Measurements from ENCODE around the gene MGLL. TPM values are rescaled to one million over a fixed set of nuclear protein-coding genes. Genes with fewer than 3 reads are reported as not detected.

MGLL gene
- polyA plus RNA-seq, 1 donor from 2014 or later: 8.6 TPM

- no peaks in the 10 kb centered on the region for H3K9me3 Mint-ChIP-seq
- no peak overlapping the region for H3K4me3 Mint-ChIP-seq
- H3K27me3 Mint-ChIP-seq: peaks cover 1% of the 10 kb centered on the region
- H3K27ac Mint-ChIP-seq: no peak overlapping the region
- peaks cover 4 to 7% (median 5%) of the 10 kb centered on the region in 3 donors for H3K4me1 Mint-ChIP-seq
- H3K36me3 Mint-ChIP-seq: peaks cover 7% of the 10 kb centered on the region
Observed at GRCh38 chr3:127702151-127702578, 120.2 kb downstream of the MGLL start.

DNA sequence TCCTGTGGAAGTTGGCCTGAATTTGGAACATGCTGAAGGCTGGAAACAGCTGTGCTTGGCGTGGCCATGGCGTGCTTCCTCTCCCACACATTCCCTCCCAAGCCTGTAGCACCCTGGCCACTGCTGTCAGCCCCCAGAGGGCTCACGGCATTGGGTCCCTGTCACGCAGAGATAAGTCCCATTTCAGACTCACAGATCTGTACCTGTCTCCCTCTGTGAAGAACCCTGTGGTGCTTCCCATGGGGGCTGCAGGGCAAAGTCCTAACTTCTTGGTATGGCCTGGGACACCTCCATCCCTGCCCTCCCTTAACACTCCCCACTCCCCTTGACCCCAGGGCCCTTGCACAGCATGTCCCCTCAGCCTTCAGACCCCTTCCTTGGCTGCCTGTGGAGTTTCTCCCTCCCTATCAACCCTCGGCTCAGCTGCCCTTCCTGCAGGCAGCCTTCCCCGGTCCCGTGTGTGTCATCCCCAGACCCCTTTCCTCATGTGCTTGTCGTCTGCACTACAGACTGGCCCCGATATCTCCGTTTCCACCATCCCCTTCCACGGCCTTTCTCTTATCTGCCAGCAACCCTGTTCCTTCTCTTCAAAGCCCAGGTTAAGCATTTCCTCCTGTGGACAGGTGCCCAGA is 120.9 kb downstream of the MGLL start:
- Mint-ChIP-seq H3K4me3 (no peak overlapping the region), H3K36me3 (peaks cover 7% of the 10 kb centered on the region)

DNA sequence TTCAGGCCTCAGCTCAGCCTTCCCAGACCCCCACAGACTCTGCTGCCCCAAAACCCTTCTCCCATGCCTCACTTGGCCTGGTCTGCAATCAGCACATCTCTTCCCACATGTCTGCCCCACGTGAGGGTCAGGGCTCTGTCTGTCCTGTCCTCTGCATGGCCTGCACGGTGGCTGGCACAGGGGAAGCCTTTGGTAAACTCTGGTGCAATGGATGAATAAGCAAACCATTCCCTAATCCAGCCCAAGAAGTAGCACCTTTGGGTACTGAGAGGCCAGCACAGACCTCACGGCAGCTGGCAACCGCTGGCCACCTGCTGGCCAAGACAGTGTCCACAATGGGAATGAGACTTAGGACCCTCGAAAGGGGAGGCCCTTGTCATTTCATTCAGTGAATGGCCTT is 121.9 kb downstream of the MGLL start:
- Mint-ChIP-seq H3K4me3 (peak overlapping the region in 1 of 4 donors; percentile 34), H3K27ac (peak overlapping the region in 1 of 3 donors; percentile 80), H3K36me3 (peaks cover 7% of the 10 kb centered on the region), H3K27me3 (peaks cover 1% of the 10 kb centered on the region), H3K9me3 (no peaks in the 10 kb centered on the region), H3K4me1 (peaks cover 6 to 9% (median 7%) of the 10 kb centered on the region in 3 donors)

More for the DNA sequence above, 120.9 kb downstream of the MGLL start:
- Mint-ChIP-seq H3K4me1 (peaks cover 6 to 7% (median 6%) of the 10 kb centered on the region in 3 donors), H3K27me3 (peaks cover 1% of the 10 kb centered on the region), H3K9me3 (no peaks in the 10 kb centered on the region), H3K27ac (peak overlapping the region in 1 of 3 donors; percentile 69)

DNA sequence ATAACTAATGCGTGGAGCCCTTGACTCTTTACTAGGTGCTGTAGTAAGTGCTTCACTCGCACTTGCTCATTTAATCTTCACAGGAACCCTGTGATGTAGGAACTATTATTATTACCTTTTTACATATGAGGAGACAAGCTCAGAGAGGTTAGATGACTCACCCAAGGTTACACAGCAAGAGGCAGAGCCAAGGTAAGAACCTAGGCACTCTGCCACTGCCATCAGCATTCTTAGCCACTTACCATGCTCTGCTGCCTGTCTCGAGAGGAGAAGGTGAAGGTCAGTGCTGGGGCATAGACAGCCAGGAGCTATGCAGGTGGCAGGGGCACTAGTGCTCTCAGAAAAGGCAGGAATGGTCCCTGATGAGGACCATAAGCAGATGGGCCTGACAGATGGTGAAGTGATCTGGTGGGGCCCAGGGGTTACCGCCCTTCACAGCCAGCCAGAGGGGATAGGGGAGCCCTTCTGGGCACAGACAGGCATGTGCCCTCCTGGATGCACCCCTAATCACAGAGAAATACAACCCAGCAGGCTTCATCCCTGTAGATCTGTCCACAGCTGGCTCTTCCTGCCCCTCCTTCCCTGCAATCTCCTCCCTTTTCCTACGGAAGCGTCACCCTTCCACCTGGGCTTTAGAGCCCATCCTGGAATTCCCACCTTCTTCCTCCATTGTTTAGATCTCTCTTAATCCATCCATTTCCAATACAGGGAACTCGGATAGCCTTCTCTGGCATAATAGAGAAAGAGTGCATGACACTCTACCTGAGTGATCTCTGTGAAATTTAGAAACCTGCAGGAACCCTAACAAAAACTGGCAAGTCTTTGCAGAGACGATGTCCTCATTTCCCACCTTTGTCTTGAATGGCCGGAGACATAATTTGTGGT is 122.7 kb downstream of the MGLL start:
- peak overlapping the region in 1 of 4 donors; percentile 34 for H3K4me3 Mint-ChIP-seq
- H3K36me3 Mint-ChIP-seq: peaks cover 4% of the 10 kb centered on the region
- peak overlapping the region in 2 of 3 donors; percentile 18 to 80 for H3K27ac Mint-ChIP-seq
- H3K9me3 Mint-ChIP-seq: no peaks in the 10 kb centered on the region
- H3K27me3 Mint-ChIP-seq: peaks cover 1% of the 10 kb centered on the region
- peaks cover 6 to 9% (median 7%) of the 10 kb centered on the region in 3 donors for H3K4me1 Mint-ChIP-seq

DNA sequence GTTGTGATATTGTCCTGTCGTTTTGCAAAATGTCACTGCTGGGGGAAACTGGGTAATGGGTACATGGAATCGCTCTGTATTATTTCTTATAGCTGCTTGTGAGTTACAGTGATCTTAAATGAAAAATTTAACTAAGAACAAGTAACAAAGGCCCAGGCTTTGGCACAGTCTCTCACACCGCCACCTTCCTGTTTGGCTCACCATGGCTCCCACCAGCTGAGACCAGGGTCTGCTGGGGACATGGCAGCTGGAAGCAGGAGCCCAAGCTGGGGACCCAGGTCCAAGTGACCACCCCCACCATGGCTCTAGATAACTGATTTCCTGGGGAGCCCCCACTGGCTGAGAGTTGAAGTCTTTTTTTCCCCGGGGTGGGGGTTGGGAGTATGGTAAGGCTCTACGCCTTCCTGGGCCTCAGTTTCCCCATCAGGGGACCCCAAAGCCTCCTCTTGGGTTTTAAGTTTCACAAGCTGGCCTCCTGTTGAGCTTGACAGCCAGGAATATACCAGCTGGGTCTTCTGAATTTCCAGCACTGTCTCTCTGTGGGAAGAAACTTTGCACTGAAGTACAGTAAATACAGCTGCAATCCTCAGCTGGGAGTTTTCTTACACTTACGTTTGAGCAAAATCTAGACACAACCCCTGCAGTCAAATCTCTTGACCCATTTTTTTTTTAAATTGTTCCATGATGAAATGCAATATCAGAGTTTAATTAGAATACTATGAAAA is 123.5 kb downstream of the MGLL start:
- peaks cover 1% of the 10 kb centered on the region for H3K27me3 Mint-ChIP-seq
- no peaks in the 10 kb centered on the region for H3K9me3 Mint-ChIP-seq
- peak overlapping the region in 1 of 3 donors; percentile 10 for H3K27ac Mint-ChIP-seq
- H3K36me3 Mint-ChIP-seq: no peaks in the 10 kb centered on the region
- H3K4me3 Mint-ChIP-seq: peak overlapping the region in 2 of 4 donors; percentile 45 to 58
- H3K4me1 Mint-ChIP-seq: peaks cover 6 to 9% (median 7%) of the 10 kb centered on the region in 3 donors

DNA sequence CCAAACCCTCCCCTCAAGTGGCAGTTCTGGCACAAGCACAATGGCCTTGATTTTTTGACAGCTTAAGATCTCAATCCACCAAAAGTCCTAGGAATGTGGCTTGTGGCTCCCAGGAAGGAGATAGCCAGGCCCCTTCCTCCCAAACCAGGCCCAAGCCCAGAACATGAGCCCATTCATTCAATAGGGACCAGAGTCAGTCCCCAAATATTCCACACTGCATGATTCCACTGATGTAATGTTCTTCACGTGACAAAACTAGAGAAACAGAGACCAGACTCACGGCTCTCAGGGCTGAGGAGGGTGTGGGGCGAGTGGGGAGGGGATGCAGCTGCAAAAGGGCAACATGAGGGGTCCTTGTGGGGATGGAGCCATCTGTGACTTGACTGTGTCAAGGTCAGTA is 124.0 kb downstream of the MGLL start:
- H3K36me3 Mint-ChIP-seq: no peaks in the 10 kb centered on the region
- H3K9me3 Mint-ChIP-seq: no peaks in the 10 kb centered on the region
- peak overlapping the region in 3 of 4 donors; percentile 58 to 89 (median 74) for H3K4me3 Mint-ChIP-seq
- peaks cover 1% of the 10 kb centered on the region for H3K27me3 Mint-ChIP-seq
- peaks cover 6 to 12% (median 7%) of the 10 kb centered on the region in 3 donors for H3K4me1 Mint-ChIP-seq
- no peak overlapping the region for H3K27ac Mint-ChIP-seq

DNA sequence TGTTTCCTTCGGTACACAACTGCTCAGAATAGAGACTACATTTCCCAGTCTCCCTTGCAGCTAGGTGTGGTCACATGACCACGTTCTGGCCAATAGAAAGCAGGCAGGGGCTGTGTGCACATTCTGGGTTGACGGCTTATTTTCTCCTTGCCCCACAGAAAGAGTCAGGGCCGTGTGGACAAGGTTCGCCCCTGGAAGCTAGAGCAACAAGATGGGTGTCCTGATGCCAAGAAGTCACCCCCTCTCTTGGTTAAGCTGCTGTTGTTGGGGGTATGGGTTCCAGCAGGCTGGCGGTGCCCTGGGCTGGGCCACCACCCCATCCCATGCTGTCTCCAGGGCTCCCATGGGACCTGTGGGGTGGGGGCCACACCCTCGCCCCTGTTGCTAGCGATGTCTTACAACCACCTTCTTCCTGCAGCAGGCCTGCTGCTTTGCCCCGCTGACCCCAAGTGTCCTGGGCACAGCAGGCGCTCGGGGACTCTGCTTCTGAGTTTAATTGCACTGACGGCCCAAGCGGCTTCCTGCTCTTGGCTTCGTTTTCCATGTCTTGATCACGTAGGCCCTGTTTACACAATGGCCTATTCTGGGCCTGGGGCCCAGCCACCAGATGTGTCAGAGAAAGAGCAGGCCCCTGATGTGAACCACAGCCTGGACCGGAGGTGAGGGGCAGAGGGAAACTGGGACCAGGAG is 124.6 kb downstream of the MGLL start:
- H3K27me3 Mint-ChIP-seq: peaks cover 1% of the 10 kb centered on the region
- H3K36me3 Mint-ChIP-seq: no peaks in the 10 kb centered on the region
- H3K4me1 Mint-ChIP-seq: peaks cover 6 to 16% (median 11%) of the 10 kb centered on the region in 3 donors
- no peaks in the 10 kb centered on the region for H3K9me3 Mint-ChIP-seq
- peak overlapping the region; percentile 4 to 93 (median 82) for H3K4me3 Mint-ChIP-seq
- H3K27ac Mint-ChIP-seq: peak overlapping the region in 2 of 3 donors; percentile 49 to 76

GRCh38 chr3:127694467-127695215 is 127.7 kb downstream of the MGLL start:
- peaks cover 13 to 22% (median 20%) of the 10 kb centered on the region in 3 donors for H3K4me1 Mint-ChIP-seq
- H3K9me3 Mint-ChIP-seq: no peaks in the 10 kb centered on the region
- H3K27me3 Mint-ChIP-seq: peaks cover 1% of the 10 kb centered on the region
- H3K4me3 Mint-ChIP-seq: peak overlapping the region in 1 of 4 donors; percentile 52
- H3K36me3 Mint-ChIP-seq: no peaks in the 10 kb centered on the region
- peak overlapping the region in 1 of 3 donors; percentile 56 for H3K27ac Mint-ChIP-seq

DNA sequence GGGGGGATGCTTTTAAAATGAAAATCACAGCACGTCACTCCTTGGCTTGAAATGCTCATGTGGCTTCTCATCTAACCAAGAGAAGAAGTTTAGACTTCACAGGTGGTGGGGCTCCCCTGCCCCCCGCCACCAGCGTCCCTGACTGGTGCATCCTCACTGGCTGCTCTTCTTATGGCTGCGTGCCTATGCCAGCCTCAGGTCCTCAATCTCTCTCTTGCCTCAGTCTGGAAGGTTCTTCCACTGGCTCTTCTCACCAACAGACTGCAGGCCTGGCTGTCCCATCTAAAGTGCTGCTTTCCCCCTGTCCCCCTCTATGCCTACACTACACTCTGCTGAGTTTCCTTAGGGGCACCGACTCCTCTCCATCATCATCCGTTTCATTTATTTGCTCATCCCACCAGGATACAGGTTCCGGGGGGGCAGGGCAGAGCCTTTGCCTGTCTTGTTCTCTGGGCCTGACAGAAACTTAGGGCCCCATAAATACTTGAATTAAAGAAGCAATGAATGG is 128.9 kb downstream of the MGLL start:
- H3K27me3 Mint-ChIP-seq: peaks cover 1% of the 10 kb centered on the region
- no peaks in the 10 kb centered on the region for H3K9me3 Mint-ChIP-seq
- peak overlapping the region in 1 of 3 donors; percentile 15 for H3K27ac Mint-ChIP-seq
- no peaks in the 10 kb centered on the region for H3K36me3 Mint-ChIP-seq
- peak overlapping the region in 1 of 4 donors; percentile 61 for H3K4me3 Mint-ChIP-seq
- H3K4me1 Mint-ChIP-seq: peaks cover 13 to 20% (median 19%) of the 10 kb centered on the region in 3 donors

DNA sequence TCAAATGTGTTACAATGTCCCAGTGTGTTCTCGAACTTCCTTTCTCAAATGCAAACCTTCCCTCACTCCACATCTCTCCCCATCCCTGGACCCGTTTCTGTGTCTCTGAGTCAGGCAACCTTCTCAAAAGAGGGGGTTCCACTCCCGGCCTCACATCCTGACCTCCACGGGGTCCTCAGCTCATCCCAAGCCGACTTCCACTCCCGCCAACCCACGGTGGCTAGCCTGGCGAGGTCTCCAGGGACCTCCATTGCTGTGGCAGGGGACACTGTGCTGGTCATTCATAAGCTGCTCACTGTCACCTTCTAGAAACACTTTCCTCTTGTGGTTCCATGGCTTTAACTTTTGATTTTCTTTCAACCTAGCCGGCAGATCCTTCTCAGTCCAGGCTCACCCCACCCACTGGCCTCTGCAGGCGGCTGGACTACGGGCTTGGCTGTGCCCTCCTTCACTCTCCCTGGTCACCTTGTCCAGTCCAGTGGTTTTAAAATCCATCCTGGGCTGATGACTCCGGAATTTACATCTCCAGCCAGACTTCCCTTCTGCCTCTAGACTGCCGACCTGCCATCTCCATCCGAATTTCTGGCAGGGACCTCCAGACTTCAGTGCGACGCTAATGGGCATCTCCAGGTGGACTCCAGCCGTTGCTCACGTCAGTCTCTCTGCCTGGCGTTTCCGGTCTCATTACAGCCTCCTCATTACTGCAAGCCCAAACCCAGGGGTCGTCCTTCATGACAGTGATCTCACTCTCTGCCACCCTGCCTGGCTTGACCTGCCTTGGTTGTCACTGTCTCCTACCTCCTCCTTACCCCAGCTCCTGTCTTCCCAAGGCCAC is 129.6 kb downstream of the MGLL start:
- Mint-ChIP-seq H3K4me1 (peaks cover 13 to 18% (median 18%) of the 10 kb centered on the region in 3 donors), H3K27ac (peak overlapping the region in 1 of 3 donors; percentile 15), H3K36me3 (no peaks in the 10 kb centered on the region), H3K9me3 (no peaks in the 10 kb centered on the region), H3K27me3 (peaks cover 1% of the 10 kb centered on the region), H3K4me3 (peak overlapping the region in 2 of 4 donors; percentile 72 to 80)

DNA sequence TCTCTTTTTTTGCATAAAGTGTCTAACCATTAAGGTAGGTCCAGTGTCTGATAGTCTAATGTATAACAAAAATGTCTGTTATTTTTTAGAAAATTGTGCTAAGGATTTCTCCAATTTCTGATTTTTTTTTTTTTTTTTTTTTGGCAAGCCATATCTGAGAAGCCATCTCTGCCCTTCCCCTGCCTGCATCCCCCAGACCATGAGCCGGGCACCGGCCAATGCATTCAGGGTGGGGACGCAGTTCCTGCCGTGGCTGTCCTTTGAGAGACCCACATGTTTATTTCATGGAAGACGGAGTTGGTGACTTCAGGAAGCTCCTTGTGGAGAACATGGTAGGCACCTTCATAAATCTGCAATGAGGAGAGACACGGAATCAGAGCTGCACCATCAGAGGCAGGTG is 130.3 kb downstream of the MGLL start:
- H3K27me3 Mint-ChIP-seq: no peaks in the 10 kb centered on the region
- no peaks in the 10 kb centered on the region for H3K36me3 Mint-ChIP-seq
- H3K9me3 Mint-ChIP-seq: no peaks in the 10 kb centered on the region
- H3K4me3 Mint-ChIP-seq: peak overlapping the region in 1 of 4 donors; percentile 60
- H3K4me1 Mint-ChIP-seq: peaks cover 7 to 15% (median 15%) of the 10 kb centered on the region in 3 donors
- no peak overlapping the region for H3K27ac Mint-ChIP-seq

GRCh38 chr3:127691489-127691888 is 130.8 kb downstream of the MGLL start:
- Mint-ChIP-seq H3K4me1 (peaks cover 7 to 15% (median 14%) of the 10 kb centered on the region in 3 donors), H3K27me3 (no peaks in the 10 kb centered on the region), H3K36me3 (no peaks in the 10 kb centered on the region), H3K27ac (no peak overlapping the region), H3K9me3 (no peaks in the 10 kb centered on the region), H3K4me3 (peak overlapping the region in 1 of 4 donors; percentile 60)
